ENCODE results near the gene RABGAP1.

The RABGAP1 gene

GRCh38 chr9:123011380-123011779 lies 70.6 kb downstream of the RABGAP1 start:
- no peak for DNase-seq

- no peak for DNase-seq
Observed at GRCh38 chr9:123011878-123012528, 71.2 kb downstream of the RABGAP1 start.

GRCh38 chr9:123016631-123017030 lies 75.8 kb downstream of the RABGAP1 start:
- no peak for DNase-seq

GRCh38 chr9:123020796-123021195 lies 80.0 kb downstream of the RABGAP1 start:
- DNase-seq: no peak

- DNase-seq: no peak
Observed at GRCh38 chr9:123026425-123026824, 85.6 kb downstream of the RABGAP1 start.

- DNase-seq: no peak
Observed at GRCh38 chr9:123027517-123027916, 86.7 kb downstream of the RABGAP1 start.

GRCh38 chr9:123028136-123028535 lies 87.3 kb downstream of the RABGAP1 start:
- DNase-seq: no peak

- DNase-seq: no peak
Observed at GRCh38 chr9:123028973-123029372, 88.2 kb downstream of the RABGAP1 start.

- DNase-seq: no peak
Observed at GRCh38 chr9:123031963-123032362, 91.1 kb downstream of the RABGAP1 start.

- no peak for DNase-seq
Observed at GRCh38 chr9:123033352-123033751, 92.5 kb downstream of the RABGAP1 start, which contains the start of gene GPR21. Gene GPR21, plus strand, starts transcription at chr9:123033667. Its CDS starts 900 bp downstream, at chr9:123034567.

- DNase-seq: no peak
Observed at GRCh38 chr9:123033864-123034601, 93.2 kb downstream of the RABGAP1 start.

- DNase-seq: no peak
Observed at GRCh38 chr9:123034881-123035510, 94.2 kb downstream of the RABGAP1 start.

- no peak for DNase-seq
Observed at GRCh38 chr9:123035791-123036190, 95.0 kb downstream of the RABGAP1 start.

GRCh38 chr9:123036893-123037545 lies 96.2 kb downstream of the RABGAP1 start:
- DNase-seq: no peak

GRCh38 chr9:123039617-123040219 lies 98.9 kb downstream of the RABGAP1 start:
- no peak for DNase-seq

GRCh38 chr9:123040801-123041200 lies 100.0 kb downstream of the RABGAP1 start:
- DNase-seq: no peak

GRCh38 chr9:123041489-123041888 lies 100.7 kb downstream of the RABGAP1 start:
- DNase-seq: no peak

GRCh38 chr9:123043081-123043939 lies 102.5 kb downstream of the RABGAP1 start:
- DNase-seq: no peak

- no peak for DNase-seq
Observed at GRCh38 chr9:123044586-123044985, 103.8 kb downstream of the RABGAP1 start.

- DNase-seq: no peak
Observed at GRCh38 chr9:123046406-123047195, 105.8 kb downstream of the RABGAP1 start.

- DNase-seq: no peak
Observed at GRCh38 chr9:123048748-123049147, 107.9 kb downstream of the RABGAP1 start.

Data from NCI-H446 treated with DMSO at 0.1 percent for 48 hours (cell line).